GM21381 (cell line): ENCODE data around the gene F2.
"Not testable (repeated sequence)": the region's sequence is repeated elsewhere in the genome, so short reads cannot be mapped to it uniquely, and the experiment has no call there.

Experiments
- ATAC-seq: cut with Tn5 transposase; IDR thresholded peaks from one replicate; pipeline ENCODE4 v1.9.1; 2021; ENCODE audit warnings: mild to moderate bottlenecking, moderate library complexity; ENCODE audit not compliant: unreplicated experiment

The F2 gene

GRCh38 chr11:46712874-46713576 lies 6.0 kb upstream of the F2 start:
- no peak for ATAC-seq

- ATAC-seq = not testable (repeated sequence)
These were observed 1.2 kb upstream of the F2 start for GRCh38 chr11:46717825-46718154.

- ATAC-seq = no peak
These were observed 626 bp upstream of the F2 start for GRCh38 chr11:46718155-46719019.

- ATAC-seq = no peak
These were observed 668 bp downstream of the F2 start for GRCh38 chr11:46719543-46720218.

- no peak for ATAC-seq
These were observed 2.3 kb downstream of the F2 start for GRCh38 chr11:46721286-46721685.

- ATAC-seq = no peak
These were observed 3.7 kb downstream of the F2 start for GRCh38 chr11:46722566-46723358.

- ATAC-seq = no peak
These were observed 4.3 kb downstream of the F2 start for GRCh38 chr11:46723359-46723680.

- no peak for ATAC-seq
These were observed 5.1 kb downstream of the F2 start for GRCh38 chr11:46724088-46724487.

- no peak for ATAC-seq
These were observed 6.6 kb downstream of the F2 start for GRCh38 chr11:46725338-46726205.

- no peak for ATAC-seq
These were observed 7.3 kb downstream of the F2 start for GRCh38 chr11:46726206-46726862.

- ATAC-seq = no peak
These were observed 9.1 kb downstream of the F2 start for GRCh38 chr11:46727952-46728658.

GRCh38 chr11:46728659-46729040 lies 9.6 kb downstream of the F2 start:
- no peak for ATAC-seq

GRCh38 chr11:46729110-46730027 lies 10.4 kb downstream of the F2 start:
- no peak for ATAC-seq

GRCh38 chr11:46731545-46731944 lies 12.5 kb downstream of the F2 start:
- no peak for ATAC-seq

- ATAC-seq = no peak
These were observed 14.2 kb downstream of the F2 start for GRCh38 chr11:46733234-46733633.

- no peak for ATAC-seq
These were observed 17.1 kb downstream of the F2 start for GRCh38 chr11:46736146-46736545.

- ATAC-seq = no peak
These were observed 17.6 kb downstream of the F2 start for GRCh38 chr11:46736615-46737014.

GRCh38 chr11:46737699-46738098 lies 18.7 kb downstream of the F2 start:
- no peak for ATAC-seq
